ENCODE data around the gene PRAMEF20. TPM values are rescaled to one million over a fixed set of nuclear protein-coding genes. Genes with fewer than 3 reads are reported as not detected.

The PRAMEF20 gene
- total RNA-seq (2022; extraction: Qiagen RNA extraction; ENCODE audit: low read depth) = not detected in 5 replicates

GRCh38 chr1:13410150-13410549 is at the start of gene PRAMEF20:
PRAMEF20 (plus strand) TSS chr1:13410450; CDS start chr1:13416355, 5,905 bp downstream.

GRCh38 chr1:13389332-13389731 is 20.9 kb upstream of the PRAMEF20 start, which contains the start of gene PRAMEF17:
PRAMEF17 (plus strand) TSS chr1:13389632; CDS start chr1:13389658, 26 bp downstream.

Other genes starting within 250 kb of the PRAMEF20 start
- gene HNRNPCL4, start 244.8 kb upstream of the PRAMEF20 start, total RNA-seq (2022; extraction: Qiagen RNA extraction; ENCODE audit: low read depth) = not detected in 5 replicates
- gene PRAMEF9, start 238.6 kb upstream of the PRAMEF20 start, total RNA-seq (2022; extraction: Qiagen RNA extraction; ENCODE audit: low read depth) = not detected in 5 replicates
- gene PRAMEF13, start 209.0 kb upstream of the PRAMEF20 start, total RNA-seq (2022; extraction: Qiagen RNA extraction; ENCODE audit: low read depth) = not detected in 5 replicates
- gene PRAMEF18, start 184.3 kb upstream of the PRAMEF20 start, total RNA-seq (2022; extraction: Qiagen RNA extraction; ENCODE audit: low read depth) = not detected in 5 replicates
- gene PRAMEF5, start 156.3 kb upstream of the PRAMEF20 start, total RNA-seq (2022; extraction: Qiagen RNA extraction; ENCODE audit: low read depth) = not detected in 5 replicates
- gene PRAMEF8, start 125.3 kb upstream of the PRAMEF20 start, total RNA-seq (2022; extraction: Qiagen RNA extraction; ENCODE audit: low read depth) = not detected in 5 replicates
- gene PRAMEF33, start 106.9 kb upstream of the PRAMEF20 start, total RNA-seq (2022; extraction: Qiagen RNA extraction; ENCODE audit: low read depth) = not detected in 5 replicates
- not detected in 5 replicates for gene PRAMEF15, start 94.9 kb upstream of the PRAMEF20 start, total RNA-seq (2022; extraction: Qiagen RNA extraction; ENCODE audit: low read depth)
- not detected in 5 replicates for gene PRAMEF14, start 63.3 kb upstream of the PRAMEF20 start, total RNA-seq (2022; extraction: Qiagen RNA extraction; ENCODE audit: low read depth)
- not detected in 5 replicates for gene PRAMEF19, start 38.5 kb upstream of the PRAMEF20 start, total RNA-seq (2022; extraction: Qiagen RNA extraction; ENCODE audit: low read depth)
- gene PRAMEF17, start 20.8 kb upstream of the PRAMEF20 start, total RNA-seq (2022; extraction: Qiagen RNA extraction; ENCODE audit: low read depth) = not detected in 5 replicates
- not detected in 5 replicates for gene LRRC38, start 103.6 kb downstream of the PRAMEF20 start, total RNA-seq (2022; extraction: Qiagen RNA extraction; ENCODE audit: low read depth)
- gene PDPN, start 173.4 kb downstream of the PRAMEF20 start, total RNA-seq (2022; extraction: Qiagen RNA extraction; ENCODE audit: low read depth) = not detected in 5 replicates